Measurements from ENCODE around the gene SPRR2F.
"Not testable (repeated sequence)": the region's sequence is repeated elsewhere in the genome, so short reads cannot be mapped to it uniquely, and the experiment has no call there.

Gene SPRR2F

GRCh38 chr1:153113416-153113815 is at the start of gene SPRR2F:
SPRR2F (minus strand) TSS chr1:153113516; CDS start chr1:153112733, 783 bp downstream.
- no peak for DNase-seq

GRCh38 chr1:153155541-153155940 is 42.2 kb upstream of the SPRR2F start:
- no peak for DNase-seq

GRCh38 chr1:153152481-153152880 is 39.2 kb upstream of the SPRR2F start:
- no peak for DNase-seq

GRCh38 chr1:153150846-153151245 is 37.5 kb upstream of the SPRR2F start, which contains the start of gene SPRR2G:
SPRR2G (minus strand) TSS chr1:153150890; CDS start chr1:153150110, 780 bp downstream.
- DNase-seq, result no peak

GRCh38 chr1:153141377-153141776 is 28.1 kb upstream of the SPRR2F start:
- no peak for DNase-seq

- DNase-seq, result no peak
These were observed 27.2 kb upstream of the SPRR2F start for GRCh38 chr1:153140484-153140883.

GRCh38 chr1:153133743-153134142 is 20.4 kb upstream of the SPRR2F start:
- DNase-seq, result no peak

- no peak for DNase-seq
These were observed 20.0 kb upstream of the SPRR2F start for GRCh38 chr1:153133267-153133666.

GRCh38 chr1:153128688-153129087 is 15.4 kb upstream of the SPRR2F start:
- not testable (repeated sequence) for DNase-seq

- DNase-seq, result no peak
These were observed 14.0 kb upstream of the SPRR2F start for GRCh38 chr1:153127296-153127695.

GRCh38 chr1:153125536-153125935 is 12.2 kb upstream of the SPRR2F start:
- DNase-seq, result no peak

- not testable (repeated sequence) for DNase-seq
These were observed 10.5 kb upstream of the SPRR2F start for GRCh38 chr1:153123793-153124192.

- no peak for DNase-seq
These were observed 9.6 kb upstream of the SPRR2F start for GRCh38 chr1:153122831-153123421.

- no peak for DNase-seq
These were observed 7.6 kb upstream of the SPRR2F start for GRCh38 chr1:153120945-153121344.

- no peak for DNase-seq
These were observed 6.2 kb upstream of the SPRR2F start for GRCh38 chr1:153119491-153119971.

- not testable (repeated sequence) for DNase-seq
These were observed 1.9 kb upstream of the SPRR2F start for GRCh38 chr1:153115264-153115663.

GRCh38 chr1:153112454-153112853 is 862 bp downstream of the SPRR2F start:
- not testable (repeated sequence) for DNase-seq

- DNase-seq, result peak; percentile 30
These were observed 13.1 kb downstream of the SPRR2F start for GRCh38 chr1:153100245-153100644.

GRCh38 chr1:153099461-153100045 is 13.8 kb downstream of the SPRR2F start:
- DNase-seq, result no peak

- no peak for DNase-seq
These were observed 17.6 kb downstream of the SPRR2F start for GRCh38 chr1:153095764-153096163.

GRCh38 chr1:153094426-153094825 is 18.9 kb downstream of the SPRR2F start, which contains the start of gene SPRR2E:
SPRR2E (minus strand) TSS chr1:153094526; CDS start chr1:153093751, 775 bp downstream.
- no peak for DNase-seq

- DNase-seq, result no peak
These were observed 25.7 kb downstream of the SPRR2F start for GRCh38 chr1:153087652-153088051.

- DNase-seq, result no peak
These were observed 31.6 kb downstream of the SPRR2F start for GRCh38 chr1:153081736-153082135.

All from fibroblast of skin of right quadriceps (primary cell).